Heart left ventricle (tissue), 16 donors: ENCODE data around the gene GPR68. TPM values are rescaled to one million over a fixed set of nuclear protein-coding genes. Genes with fewer than 3 reads are reported as not detected.
A peak's percentile ranks its signal among the peaks of the same experiment; 100 is the strongest.

Source experiments
- ATAC-seq, 4 donors: fragments of 200-7000 bp; cut with Tn5 transposase; one replicate each; pipeline ENCODE4 v1.9.1; 2020 to 2022; ENCODE audit warnings: moderate library complexity in 4 of 4, mild to moderate bottlenecking in 3 of 4, moderate number of reproducible peaks in 1 of 4
- DNase-seq, 5 donors: peaks; one replicate each; pipeline ENCODE4 v3.0.0-alpha.2; 2020
- H3K27ac ChIP-seq, 12 donors: fragments of 200-600 bp; sonication (generic) in 4 of 12; one replicate each; pipeline versions ENCODE4 v1.5.0 to v1.8.0; 2016 to 2022; ENCODE audit warnings: mild to moderate bottlenecking in 2 of 12
- H3K27me3 ChIP-seq, 9 donors: fragments of 200-600 bp; sonication (generic) in 2 of 9; one replicate each; pipeline versions ENCODE4 v1.5.1 to v1.8.0; 2016 to 2022; ENCODE audit warnings: mild to moderate bottlenecking in 3 of 9
- H3K36me3 ChIP-seq, 9 donors: fragments of 200-600 bp; sonication (generic) in 2 of 9; one replicate each; pipeline versions ENCODE4 v1.5.0 to v1.8.0; 2018 to 2022; ENCODE audit warnings: mild to moderate bottlenecking in 2 of 9
- H3K4me1 ChIP-seq, 12 donors: fragments of 200-600 bp; sonication (generic) in 4 of 12; one replicate each; pipeline versions ENCODE4 v1.5.0 to v1.8.0; 2016 to 2022; ENCODE audit warnings: mild to moderate bottlenecking in 3 of 12
- H3K4me3 ChIP-seq, 12 donors: fragments of 200-600 bp; sonication (generic) in 4 of 12; one replicate each; pipeline versions ENCODE4 v1.5.0 to v1.8.0; 2017 to 2022; ENCODE audit warnings: mild to moderate bottlenecking in 9 of 12, moderate library complexity in 4 of 12
- H3K9me3 ChIP-seq, 12 donors: fragments of 200-600 bp; sonication (generic) in 4 of 12; one replicate each; pipeline versions ENCODE4 v1.5.0 to v1.8.0; 2016 to 2022; ENCODE audit warnings: mild to moderate bottlenecking in 1 of 12
- POLR2A ChIP-seq, 2 donors: fragments of 450-650 bp; IDR thresholded peaks; one replicate each; pipeline ENCODE4 v1.6.1; 2017; ENCODE audit warnings: antibody characterized with exemption in 2 of 2, mild to moderate bottlenecking in 2 of 2, moderate library complexity in 2 of 2
- WGBS, 4 donors: extraction: QIAGEN DNeasy Blood & Tissue Kit in 2 of 4; methylation state at CpG; one replicate each; pipeline versions ENCODE4 v1.1.5 to v1.1.7; 2013 to 2018; 5-methylcytosine and 5-hydroxymethylcytosine counted together
- intact Hi-C, 10 donors: fragments of 100-400 bp; cut with DNase I; formaldehyde crosslinking; loops; one replicate each; pipeline versions ENCODE4 v1.11.1 to v1.14.2; 2022
- polyA plus RNA-seq, 2 donors: library from polyadenylated mRNA; stranded (reverse); fragments of 200-250 nt; gene quantifications; one replicate each; pipeline ENCODE4 v1.2.3, GENCODE V29; 2013
- total RNA-seq, 9 donors: library from RNA; depleted of rRNA in 2 of 9; stranded (reverse); fragments of >200 nt in 2 of 9; fragmentation: NEBNext Ultra II Directional in 3 of 9; extraction: Animal tissue kit (Norgen Biotek cat#: 25700) in 3 of 9; gene quantifications; one replicate each; pipeline versions ENCODE4 v1.1.0 to v1.2.4, GENCODE V29; 2016 to 2023
- TF ChIP-seq, protein P1 (sequence below), 12 donors: fragments of 200-600 bp; sonication (generic) in 4 of 12; IDR thresholded peaks; one replicate each; pipeline versions ENCODE4 v1.5.0 to v1.8.0; 2018 to 2022; ENCODE audit warnings: antibody characterized with exemption in 12 of 12, mild to moderate bottlenecking in 5 of 12
- donor health status: ischemic (EF 13 %, LVEDD 7.1; RV severe dilation, severe dysfunction).
- donor health status: healthy with polysubstance abuse.
- donor health status: DM: no; HTN: yes; CAD: no.
- donor health status: DM: no; HTN: no; CAD: no.
- donor health status: ischemic (EF 25% LVEDD 6.9; RV normal size, moderate dysfunction).
- donor health status: ischemic (EF 25% LVEDD 5.7; RV mildly dilated, moderate dysfunction).
- donor health status: healthy.
- donor health status: DM: yes; HTN: yes; CAD: no.
- donor health status: ischemic (EF 35%, LVEDD 5.7; RV mildly dilated, moderate dysfunction).
- donor health status: nonischemic (EF 11% LVEDD 7.7; RV severe dilation, severe dysfunction).
- donor health status: DM: yes; HTN: yes; CAD: no.
- donor health status: PGD.
- donor health status: ischemic (EF 29% LVEDD 5.4; RV normal size, mild dysfunction).
- donor health status: nonischemic (EF 23%, LVEDD 6.1; RV moderate dilation, normal function).

The GPR68 gene
- total and polyA plus RNA-seq, 11 donors = 0.08 to 2.6 (median 0.59) TPM; not detected in 1

DNA sequence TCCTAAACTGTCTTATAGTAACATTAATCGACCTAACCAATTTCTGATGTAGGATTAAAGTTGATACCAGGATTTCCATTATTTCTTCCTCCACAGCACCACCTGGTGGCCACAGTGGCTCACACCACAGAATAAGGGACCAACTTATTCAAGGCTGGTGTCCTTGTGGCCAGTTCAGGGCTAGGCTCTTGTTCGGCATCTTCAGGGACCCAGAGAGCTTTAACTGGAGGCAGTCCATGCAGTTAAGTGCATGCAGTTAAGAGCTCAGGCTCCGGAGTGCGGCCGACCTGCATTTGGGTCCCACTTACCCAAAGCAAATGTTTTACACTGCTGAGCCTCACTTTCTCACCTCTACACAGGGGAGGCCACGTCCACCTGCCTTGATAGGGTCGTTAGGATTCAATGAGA is 42.0 kb upstream of the GPR68 start:
- Histone ChIP-seq H3K36me3 (peaks cover 0 to 91% (median 4%) of the 10 kb centered on the region in 9 donors), H3K27ac (no peak overlapping the region), H3K9me3 (peaks cover 0 to 5% (median 0%) of the 10 kb centered on the region in 12 donors), H3K4me3 (no peak overlapping the region), H3K4me1 (peaks cover 0 to 21% (median 6%) of the 10 kb centered on the region in 12 donors), H3K27me3 (no peaks in the 10 kb centered on the region)
- 33 to 48% (median 44%) methylated on average over 7 of the region's 7 CpGs for WGBS, 4 donors
- no peak for TF ChIP-seq POLR2A (IDR thresholded peaks at IDR 0.05)
- TF ChIP-seq, protein P1, sequence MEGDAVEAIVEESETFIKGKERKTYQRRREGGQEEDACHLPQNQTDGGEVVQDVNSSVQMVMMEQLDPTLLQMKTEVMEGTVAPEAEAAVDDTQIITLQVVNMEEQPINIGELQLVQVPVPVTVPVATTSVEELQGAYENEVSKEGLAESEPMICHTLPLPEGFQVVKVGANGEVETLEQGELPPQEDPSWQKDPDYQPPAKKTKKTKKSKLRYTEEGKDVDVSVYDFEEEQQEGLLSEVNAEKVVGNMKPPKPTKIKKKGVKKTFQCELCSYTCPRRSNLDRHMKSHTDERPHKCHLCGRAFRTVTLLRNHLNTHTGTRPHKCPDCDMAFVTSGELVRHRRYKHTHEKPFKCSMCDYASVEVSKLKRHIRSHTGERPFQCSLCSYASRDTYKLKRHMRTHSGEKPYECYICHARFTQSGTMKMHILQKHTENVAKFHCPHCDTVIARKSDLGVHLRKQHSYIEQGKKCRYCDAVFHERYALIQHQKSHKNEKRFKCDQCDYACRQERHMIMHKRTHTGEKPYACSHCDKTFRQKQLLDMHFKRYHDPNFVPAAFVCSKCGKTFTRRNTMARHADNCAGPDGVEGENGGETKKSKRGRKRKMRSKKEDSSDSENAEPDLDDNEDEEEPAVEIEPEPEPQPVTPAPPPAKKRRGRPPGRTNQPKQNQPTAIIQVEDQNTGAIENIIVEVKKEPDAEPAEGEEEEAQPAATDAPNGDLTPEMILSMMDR (IDR thresholded peaks at IDR 0.05) = peak; percentile 81 to 95 (median 88)
- ATAC-seq (peak in 3 of 4 donors; percentile 67 to 75 (median 68)), DNase-seq (peak; percentile 50 to 82 (median 72))
- intact Hi-C loops = loop anchor here (1.0 to 10.0 kb wide), 8 partner anchors 109 to 389 kb away; no protein-coding TSS in a partner anchor

DNA sequence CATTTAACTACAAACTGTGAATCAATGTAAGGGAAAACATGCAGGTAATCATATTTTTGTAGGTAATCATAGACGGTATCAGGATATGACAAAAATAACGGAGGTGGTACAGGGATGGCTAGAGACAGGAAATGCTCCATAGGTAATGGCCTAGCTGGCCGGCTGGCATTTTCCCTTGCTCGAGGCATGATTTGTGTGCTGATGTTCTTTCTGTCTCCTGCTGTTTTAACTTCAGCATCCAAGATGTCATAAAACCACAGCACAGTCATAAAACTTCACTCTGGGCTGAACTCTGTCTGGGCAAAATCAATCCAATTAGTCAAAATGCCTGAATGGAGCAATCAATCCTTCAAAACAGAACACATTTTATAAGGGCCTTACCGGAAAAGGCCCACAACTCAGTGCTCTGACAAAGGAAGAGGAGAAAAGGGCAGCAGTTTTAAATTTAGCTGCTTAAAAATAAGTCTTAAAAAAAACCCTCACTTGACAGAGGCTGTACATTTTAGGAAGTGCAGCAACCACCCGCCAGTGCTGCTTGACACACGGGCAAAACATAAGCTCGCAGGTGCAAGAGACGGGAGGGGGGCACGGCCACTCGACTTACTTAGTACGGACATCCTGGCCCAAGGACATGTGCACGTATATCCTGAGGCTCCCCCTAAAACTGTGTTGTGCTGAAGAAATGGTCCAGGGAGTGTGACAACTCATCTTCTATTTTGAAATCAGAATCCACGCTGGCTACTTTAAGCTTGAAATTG is 40.5 kb upstream of the GPR68 start:
- Histone ChIP-seq H3K36me3 (peaks cover 0 to 92% (median 8%) of the 10 kb centered on the region in 9 donors), H3K4me3 (no peak overlapping the region), H3K4me1 (peaks cover 0 to 21% (median 6%) of the 10 kb centered on the region in 12 donors), H3K27ac (no peak overlapping the region), H3K27me3 (no peaks in the 10 kb centered on the region), H3K9me3 (peaks cover 0 to 5% (median 0%) of the 10 kb centered on the region in 12 donors)
- ATAC-seq (peak in 1 of 4 donors; percentile 9), DNase-seq (no peak)
- TF ChIP-seq, protein P1 (IDR thresholded peaks at IDR 0.05) = no peak
- TF ChIP-seq POLR2A (IDR thresholded peaks at IDR 0.05) = no peak
- intact Hi-C loops = loop anchor here (2.0 to 10.0 kb wide), 5 partner anchors 106 to 388 kb away; no protein-coding TSS in a partner anchor
- 62 to 75% (median 74%) methylated on average over 14 of the region's 14 CpGs for WGBS, 4 donors

DNA sequence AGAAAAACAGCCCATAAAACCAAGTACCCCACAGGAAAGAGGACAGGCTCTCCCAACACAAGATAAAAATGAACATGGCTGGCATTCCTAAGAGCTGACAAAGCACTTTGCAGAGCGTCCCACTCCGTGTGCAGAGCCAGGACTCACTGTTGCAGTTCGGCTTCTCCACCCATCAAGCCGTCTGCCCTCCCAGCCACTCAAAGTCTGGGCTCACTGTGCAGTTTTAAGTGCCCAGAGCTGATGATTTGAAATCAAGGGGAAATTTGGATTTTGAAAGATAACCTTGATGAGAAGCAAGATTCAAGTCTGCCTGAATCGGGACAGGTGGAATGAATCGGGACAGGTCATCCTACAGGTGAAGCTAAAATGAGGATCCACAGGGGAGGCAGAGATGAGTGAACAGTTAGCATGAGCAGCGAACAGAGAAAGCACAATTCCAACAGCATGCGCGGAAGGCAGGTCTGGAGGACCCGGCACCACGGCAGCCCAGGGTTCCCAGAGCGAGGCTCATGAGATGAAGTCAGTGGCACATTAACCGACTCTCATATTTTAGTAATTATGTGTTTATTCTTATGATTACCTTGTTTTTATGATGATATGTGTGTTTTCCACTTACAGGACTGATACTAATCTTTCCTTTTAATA is 39.8 kb upstream of the GPR68 start:
- intact Hi-C loops = loop anchor here in 3 of 10 donors (2.0 to 10.0 kb wide), 3 partner anchors 105 to 379 kb away; no protein-coding TSS in a partner anchor
- Histone ChIP-seq H3K27me3 (no peaks in the 10 kb centered on the region), H3K27ac (no peak overlapping the region), H3K9me3 (peaks cover 0 to 5% (median 0%) of the 10 kb centered on the region in 12 donors), H3K36me3 (peaks cover 0 to 92% (median 8%) of the 10 kb centered on the region in 9 donors), H3K4me1 (peaks cover 0 to 21% (median 6%) of the 10 kb centered on the region in 12 donors), H3K4me3 (no peak overlapping the region)
- WGBS, 4 donors = 70 to 82% (median 78%) methylated on average over 13 of the region's 13 CpGs
- TF ChIP-seq, protein P1 (IDR thresholded peaks at IDR 0.05) = no peak
- no peak for TF ChIP-seq POLR2A (IDR thresholded peaks at IDR 0.05)
- DNase-seq = peak in 2 of 5 donors; percentile 44 to 45
- peak; percentile 56 to 83 (median 73) for ATAC-seq

DNA sequence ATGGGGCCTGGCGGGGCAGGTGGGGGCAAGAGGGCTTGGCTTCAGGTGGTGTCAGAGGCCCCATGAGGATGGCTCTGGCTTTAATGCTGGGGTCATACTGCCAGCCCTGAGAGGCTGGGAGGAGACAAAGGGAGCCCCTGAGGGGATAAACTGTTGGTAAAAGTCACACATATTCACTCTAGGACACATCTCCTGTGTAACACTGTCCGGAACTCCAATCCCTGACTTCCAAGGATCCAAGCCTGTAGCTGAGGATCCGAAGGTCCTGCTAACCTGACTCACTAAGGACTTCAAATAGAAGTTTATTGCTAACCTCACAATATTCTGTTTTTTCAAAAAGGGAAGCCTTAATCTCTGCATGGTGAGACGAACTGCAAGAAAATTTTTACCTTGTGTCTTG is 39.2 kb upstream of the GPR68 start:
- TF ChIP-seq, protein P1 (IDR thresholded peaks at IDR 0.05) = no peak
- TF ChIP-seq POLR2A (IDR thresholded peaks at IDR 0.05) = no peak
- DNase-seq = no peak
- peaks cover 0 to 92% (median 8%) of the 10 kb centered on the region in 9 donors for H3K36me3 ChIP-seq
- 92 to 94% (median 93%) methylated on average over 4 of the region's 4 CpGs for WGBS, 4 donors
- H3K27me3 ChIP-seq = no peaks in the 10 kb centered on the region
- H3K27ac ChIP-seq = no peak overlapping the region
- ATAC-seq = no peak
- no peak overlapping the region for H3K4me3 ChIP-seq
- peaks cover 0 to 21% (median 6%) of the 10 kb centered on the region in 12 donors for H3K4me1 ChIP-seq
- intact Hi-C loops = loop anchor here in 3 of 10 donors (2.0 to 10.0 kb wide), 3 partner anchors 105 to 379 kb away; no protein-coding TSS in a partner anchor
- peaks cover 0 to 5% (median 0%) of the 10 kb centered on the region in 12 donors for H3K9me3 ChIP-seq
